Neural progenitor cell (in vitro differentiated cells): ENCODE results near the gene RPL34. TPM values are rescaled to one million over a fixed set of nuclear protein-coding genes. Genes with fewer than 3 reads are reported as not detected.

ENCODE experiments used
- DNase-seq: peaks from one replicate; pipeline ENCODE4 v3.0.0-alpha.2; 2016; ENCODE audit warnings: low spot score
- H2AFZ ChIP-seq: fragments of 200-600 bp; sonication (generic); replicated peaks from 2 replicates; pipeline ENCODE4 v1.6.1; 2016; ENCODE audit warnings: antibody characterized with exemption
- H3F3A ChIP-seq: fragments of 200-600 bp; sonication (generic); 2 replicates; pipeline ENCODE4 v1.6.1; 2016; ENCODE audit warnings: antibody characterized with exemption, low read depth
- H3K27ac ChIP-seq: fragments of 200-600 bp; sonication (generic); 2 replicates; pipeline ENCODE4 v1.5.1; 2016; ENCODE audit warnings: mild to moderate bottlenecking
- H3K27me3 ChIP-seq: fragments of 200-600 bp; sonication (generic); 2 replicates; pipeline ENCODE4 v1.6.1; 2016; ENCODE audit warnings: mild to moderate bottlenecking, moderate library complexity
- H3K36me3 ChIP-seq: fragments of 200-600 bp; sonication (generic); 2 replicates; pipeline ENCODE4 v1.5.1; 2016
- H3K4me1 ChIP-seq: fragments of 200-600 bp; sonication (generic); 2 replicates; pipeline ENCODE4 v1.6.1; 2016; ENCODE audit warnings: mixed run types
- H3K4me2 ChIP-seq: fragments of 200-600 bp; sonication (generic); 2 replicates; pipeline ENCODE4 v1.6.1; 2016
- H3K4me3 ChIP-seq: fragments of 200-600 bp; sonication (generic); 2 replicates; pipeline ENCODE4 v1.5.1; 2016
- H3K79me2 ChIP-seq: fragments of 200-600 bp; sonication (generic); 2 replicates; pipeline ENCODE4 v1.6.1; 2016; ENCODE audit warnings: low read depth
- H3K9ac ChIP-seq: fragments of 200-600 bp; sonication (generic); 2 replicates; pipeline ENCODE4 v1.6.1; 2016
- H3K9me3 ChIP-seq: fragments of 200-600 bp; sonication (generic); 2 replicates; pipeline ENCODE4 v1.5.1; 2016; ENCODE audit warnings: low read depth
- H4K20me1 ChIP-seq: fragments of 200-600 bp; sonication (generic); 2 replicates; pipeline ENCODE4 v1.6.1; 2016; ENCODE audit warnings: low read depth
- H3K27ac Mint-ChIP-seq: 3 replicates; pipeline ENCODE4 v1.8.0; 2021; ENCODE audit warnings: mixed read lengths
- H3K27me3 Mint-ChIP-seq: 2 replicates; pipeline ENCODE4 v1.8.0; 2022; ENCODE audit warnings: low read depth, mild to moderate bottlenecking, inconsistent platforms, moderate library complexity, mixed read lengths; ENCODE audit not compliant: insufficient read depth
- H3K36me3 Mint-ChIP-seq: 3 replicates; pipeline ENCODE4 v1.8.0; 2021; ENCODE audit warnings: mixed read lengths
- H3K4me1 Mint-ChIP-seq: 3 replicates; pipeline ENCODE4 v1.8.0; 2021; ENCODE audit warnings: mixed read lengths
- H3K4me3 Mint-ChIP-seq: 3 replicates; pipeline ENCODE4 v1.8.0; 2021; ENCODE audit warnings: mild to moderate bottlenecking, moderate library complexity, mixed read lengths
- H3K9me3 Mint-ChIP-seq: 3 replicates; pipeline ENCODE4 v1.8.0; 2020; ENCODE audit warnings: mixed read lengths
- EZH2 ChIP-seq: fragments of 200-600 bp; sonication (generic); IDR thresholded peaks from 2 replicates; pipeline ENCODE4 v1.6.1; 2017; ENCODE audit warnings: antibody characterized with exemption, mild to moderate bottlenecking, moderate library complexity
- EZH2phosphoT487 ChIP-seq: fragments of 200-600 bp; sonication (generic); IDR thresholded peaks from 2 replicates; pipeline ENCODE4 v1.6.1; 2017; ENCODE audit warnings: antibody characterized with exemption
- total RNA-seq: library from RNA; depleted of rRNA; stranded (reverse); fragments of >200 nt; gene quantifications from 2 replicates; pipeline ENCODE4 v1.2.3, GENCODE V29; 2015; ENCODE audit warnings: low replicate concordance
- TF ChIP-seq, protein P1 (sequence below): fragments of 200-600 bp; sonication (generic); IDR thresholded peaks from 2 replicates; pipeline ENCODE4 v1.5.1; 2017; ENCODE audit warnings: antibody characterized with exemption, mild to moderate bottlenecking

RPL34 gene
- 1,625 and 2,510 TPM in 2 replicates for total RNA-seq

- peak within 1 kb of the TSS; percentile 91 for H3K27ac ChIP-seq
- peak within 1 kb of the TSS; percentile 97 for H3K9ac ChIP-seq
- peak within 1 kb of the TSS; percentile 76 for H3K27ac Mint-ChIP-seq
- peak; percentile 95 for DNase-seq
- TF ChIP-seq EZH2phosphoT487: no peak
- peak; percentile 45 for TF ChIP-seq EZH2
- TF ChIP-seq, protein P1, sequence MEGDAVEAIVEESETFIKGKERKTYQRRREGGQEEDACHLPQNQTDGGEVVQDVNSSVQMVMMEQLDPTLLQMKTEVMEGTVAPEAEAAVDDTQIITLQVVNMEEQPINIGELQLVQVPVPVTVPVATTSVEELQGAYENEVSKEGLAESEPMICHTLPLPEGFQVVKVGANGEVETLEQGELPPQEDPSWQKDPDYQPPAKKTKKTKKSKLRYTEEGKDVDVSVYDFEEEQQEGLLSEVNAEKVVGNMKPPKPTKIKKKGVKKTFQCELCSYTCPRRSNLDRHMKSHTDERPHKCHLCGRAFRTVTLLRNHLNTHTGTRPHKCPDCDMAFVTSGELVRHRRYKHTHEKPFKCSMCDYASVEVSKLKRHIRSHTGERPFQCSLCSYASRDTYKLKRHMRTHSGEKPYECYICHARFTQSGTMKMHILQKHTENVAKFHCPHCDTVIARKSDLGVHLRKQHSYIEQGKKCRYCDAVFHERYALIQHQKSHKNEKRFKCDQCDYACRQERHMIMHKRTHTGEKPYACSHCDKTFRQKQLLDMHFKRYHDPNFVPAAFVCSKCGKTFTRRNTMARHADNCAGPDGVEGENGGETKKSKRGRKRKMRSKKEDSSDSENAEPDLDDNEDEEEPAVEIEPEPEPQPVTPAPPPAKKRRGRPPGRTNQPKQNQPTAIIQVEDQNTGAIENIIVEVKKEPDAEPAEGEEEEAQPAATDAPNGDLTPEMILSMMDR: no peak
- H2AFZ ChIP-seq: peak within 1 kb of the TSS; percentile 95
- no peaks in the 10 kb centered on the region for H3K9me3 ChIP-seq
- H3K9me3 Mint-ChIP-seq: peaks cover 6% of the 10 kb centered on the region
- peaks cover 50% of the 10 kb centered on the region for H3K79me2 ChIP-seq
- H3K4me1 ChIP-seq: peaks cover 18% of the 10 kb centered on the region
- H3K36me3 Mint-ChIP-seq: peaks cover 21% of the 10 kb centered on the region
- peaks cover 24% of the 10 kb centered on the region for H3K36me3 ChIP-seq
- peak within 1 kb of the TSS; percentile 87 for H3K4me3 ChIP-seq
- H3K4me2 ChIP-seq: peak within 1 kb of the TSS; percentile 89
- H3K27me3 Mint-ChIP-seq: peaks cover 4% of the 10 kb centered on the region
- H3K27me3 ChIP-seq: no peaks in the 10 kb centered on the region
- peaks cover 18% of the 10 kb centered on the region for H3F3A ChIP-seq
- H3K4me1 Mint-ChIP-seq: peaks cover 16% of the 10 kb centered on the region
- peaks cover 49% of the 10 kb centered on the region for H4K20me1 ChIP-seq
- peak within 1 kb of the TSS; percentile 96 for H3K4me3 Mint-ChIP-seq
Observed at GRCh38 chr4:108620101-108620932, at the start of gene RPL34. RPL34 (plus strand) TSS chr4:108620576; CDS start chr4:108621960, 1,384 bp downstream.

DNA sequence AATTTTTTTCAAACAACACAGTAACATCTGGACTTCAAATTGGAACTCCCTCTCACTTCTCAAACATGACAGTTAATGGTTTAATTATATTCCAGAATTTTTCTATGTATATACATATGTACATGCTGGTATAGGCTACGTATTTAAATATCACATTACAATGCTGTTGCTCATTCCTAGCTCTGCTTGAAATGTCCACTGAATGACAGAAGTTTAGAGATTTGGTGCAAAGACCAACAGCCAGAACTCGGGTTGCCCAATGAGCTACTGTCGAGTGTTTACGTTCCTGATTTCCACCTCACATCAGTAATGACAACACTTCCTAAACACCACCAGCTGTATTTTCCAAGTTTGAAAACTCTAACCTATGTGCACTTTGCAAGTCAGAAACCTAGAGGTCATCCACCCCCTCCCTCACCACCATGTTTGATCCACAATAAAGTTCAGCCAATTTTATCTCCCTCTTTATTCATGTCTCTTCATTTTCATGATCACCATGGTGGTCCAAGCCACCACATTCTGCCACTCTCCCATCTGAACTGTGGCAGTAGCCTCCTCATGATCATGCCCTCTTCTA, 49.3 kb upstream of the RPL34 start:
- Histone ChIP-seq H2AFZ (no peak overlapping the region), H3K9me3 (no peaks in the 10 kb centered on the region), H3F3A (no peaks in the 10 kb centered on the region), H3K9ac (no peak overlapping the region), H4K20me1 (no peaks in the 10 kb centered on the region), H3K27me3 (no peaks in the 10 kb centered on the region), H3K4me2 (no peak overlapping the region), H3K27ac (no peak overlapping the region), H3K36me3 (no peaks in the 10 kb centered on the region), H3K4me1 (peaks cover 10% of the 10 kb centered on the region), H3K4me3 (no peak overlapping the region), H3K79me2 (no peaks in the 10 kb centered on the region)
- H3K36me3 Mint-ChIP-seq: no peaks in the 10 kb centered on the region
- peaks cover 2% of the 10 kb centered on the region for H3K27me3 Mint-ChIP-seq
- no peak overlapping the region for H3K4me3 Mint-ChIP-seq
- no peaks in the 10 kb centered on the region for H3K9me3 Mint-ChIP-seq
- peaks cover 50% of the 10 kb centered on the region for H3K4me1 Mint-ChIP-seq
- DNase-seq: no peak
- TF ChIP-seq EZH2 (no peak), EZH2phosphoT487 (no peak)
- TF ChIP-seq, protein P1: no peak
- no peak overlapping the region for H3K27ac Mint-ChIP-seq

GRCh38 chr4:108574402-108574801, 46.0 kb upstream of the RPL34 start:
- no peak overlapping the region for H3K4me3 Mint-ChIP-seq
- Histone ChIP-seq H3F3A (no peaks in the 10 kb centered on the region), H3K9ac (no peak overlapping the region), H3K36me3 (no peaks in the 10 kb centered on the region), H3K4me2 (peak overlapping the region; percentile 40), H2AFZ (peak overlapping the region; percentile 55), H3K27me3 (no peaks in the 10 kb centered on the region), H3K27ac (no peak overlapping the region), H3K9me3 (no peaks in the 10 kb centered on the region), H3K79me2 (no peaks in the 10 kb centered on the region), H3K4me1 (peaks cover 10% of the 10 kb centered on the region), H3K4me3 (no peak overlapping the region), H4K20me1 (no peaks in the 10 kb centered on the region)
- H3K27me3 Mint-ChIP-seq: peaks cover 2% of the 10 kb centered on the region
- no peak overlapping the region for H3K27ac Mint-ChIP-seq
- H3K4me1 Mint-ChIP-seq: peaks cover 34% of the 10 kb centered on the region
- no peaks in the 10 kb centered on the region for H3K36me3 Mint-ChIP-seq
- DNase-seq: peak; percentile 7
- TF ChIP-seq EZH2phosphoT487: no peak
- no peak for TF ChIP-seq EZH2
- TF ChIP-seq, protein P1: no peak
- no peaks in the 10 kb centered on the region for H3K9me3 Mint-ChIP-seq
